HFF-Myc (cell line): ENCODE measurements around the gene MRPS26.
"Not testable (repeated sequence)": the region's sequence is repeated elsewhere in the genome, so short reads cannot be mapped to it uniquely, and the experiment has no call there.

Experiments
- DNase-seq: peaks from one replicate; pipeline ENCODE4 v3.0.0-alpha.2; 2011; ENCODE audit warnings: low read depth; ENCODE audit errors: extremely low read depth
- H3K4me3 ChIP-seq: replicated peaks from 2 replicates; pipeline ENCODE4 v1.5.1; 2011; ENCODE audit warnings: low read depth, mild to moderate bottlenecking, control low read depth, low read length
- TF ChIP-seq, protein P1 (sequence below): IDR thresholded peaks from 2 replicates; pipeline ENCODE4 v1.5.1; 2012; ENCODE audit warnings: mild to moderate bottlenecking, low read depth, low read length, control low read depth; ENCODE audit errors: missing control alignments

Gene MRPS26

GRCh38 chr20:3047486-3048419 is 1.9 kb downstream of the MRPS26 start:
- no peak for DNase-seq
- peak overlapping the region; percentile 84 for H3K4me3 ChIP-seq
- TF ChIP-seq, protein P1, sequence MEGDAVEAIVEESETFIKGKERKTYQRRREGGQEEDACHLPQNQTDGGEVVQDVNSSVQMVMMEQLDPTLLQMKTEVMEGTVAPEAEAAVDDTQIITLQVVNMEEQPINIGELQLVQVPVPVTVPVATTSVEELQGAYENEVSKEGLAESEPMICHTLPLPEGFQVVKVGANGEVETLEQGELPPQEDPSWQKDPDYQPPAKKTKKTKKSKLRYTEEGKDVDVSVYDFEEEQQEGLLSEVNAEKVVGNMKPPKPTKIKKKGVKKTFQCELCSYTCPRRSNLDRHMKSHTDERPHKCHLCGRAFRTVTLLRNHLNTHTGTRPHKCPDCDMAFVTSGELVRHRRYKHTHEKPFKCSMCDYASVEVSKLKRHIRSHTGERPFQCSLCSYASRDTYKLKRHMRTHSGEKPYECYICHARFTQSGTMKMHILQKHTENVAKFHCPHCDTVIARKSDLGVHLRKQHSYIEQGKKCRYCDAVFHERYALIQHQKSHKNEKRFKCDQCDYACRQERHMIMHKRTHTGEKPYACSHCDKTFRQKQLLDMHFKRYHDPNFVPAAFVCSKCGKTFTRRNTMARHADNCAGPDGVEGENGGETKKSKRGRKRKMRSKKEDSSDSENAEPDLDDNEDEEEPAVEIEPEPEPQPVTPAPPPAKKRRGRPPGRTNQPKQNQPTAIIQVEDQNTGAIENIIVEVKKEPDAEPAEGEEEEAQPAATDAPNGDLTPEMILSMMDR: no peak

GRCh38 chr20:3051385-3052019 is 5.7 kb downstream of the MRPS26 start:
- no peak overlapping the region for H3K4me3 ChIP-seq
- no peak for DNase-seq
- TF ChIP-seq, protein P1: no peak

DNA sequence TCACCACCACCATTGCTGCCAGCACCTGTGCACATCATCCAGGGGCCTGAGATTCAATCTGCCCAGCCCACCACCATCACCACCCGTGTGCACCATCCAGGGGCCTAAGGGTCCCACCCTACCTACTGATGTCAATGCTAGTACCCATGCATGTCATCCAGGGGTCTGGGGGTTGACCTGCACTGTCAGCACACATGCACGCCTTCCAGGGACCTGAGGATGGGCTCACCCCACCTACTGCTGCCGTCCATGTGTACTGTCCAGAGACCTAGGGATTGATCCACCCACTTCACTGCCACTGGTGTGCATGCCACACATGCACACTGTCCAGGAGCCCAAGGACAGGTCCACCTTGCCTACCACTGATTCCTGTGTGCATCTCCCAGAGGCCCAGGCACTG is 13.6 kb downstream of the MRPS26 start:
- H3K4me3 ChIP-seq: no peak overlapping the region
- no peak for DNase-seq
- TF ChIP-seq, protein P1: no peak

DNA sequence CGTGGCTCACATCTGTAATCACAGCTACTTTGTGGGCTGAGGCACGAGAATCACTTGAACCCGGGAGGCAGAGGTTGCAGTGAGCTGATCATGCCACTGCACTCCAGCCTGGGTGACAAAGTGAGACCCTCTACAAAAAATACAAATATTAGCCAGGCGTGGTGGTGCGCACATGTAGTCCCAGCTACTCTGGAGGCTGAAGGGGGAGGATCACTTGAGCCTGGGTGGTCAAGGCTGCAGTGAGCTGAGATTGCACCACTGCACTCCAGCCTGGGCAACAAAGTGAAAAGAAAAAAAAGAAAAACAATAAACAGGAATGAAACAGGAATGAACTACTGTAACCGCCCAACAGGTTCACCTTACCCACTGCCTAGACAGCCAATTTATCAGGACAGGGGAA is 18.3 kb downstream of the MRPS26 start:
- DNase-seq, H3K4me3 ChIP-seq: not testable (repeated sequence)

- TF ChIP-seq, protein P1: no peak
- no peak overlapping the region for H3K4me3 ChIP-seq
- no peak for DNase-seq
Measured at GRCh38 chr20:3067139-3068014, 21.5 kb downstream of the MRPS26 start.

DNA sequence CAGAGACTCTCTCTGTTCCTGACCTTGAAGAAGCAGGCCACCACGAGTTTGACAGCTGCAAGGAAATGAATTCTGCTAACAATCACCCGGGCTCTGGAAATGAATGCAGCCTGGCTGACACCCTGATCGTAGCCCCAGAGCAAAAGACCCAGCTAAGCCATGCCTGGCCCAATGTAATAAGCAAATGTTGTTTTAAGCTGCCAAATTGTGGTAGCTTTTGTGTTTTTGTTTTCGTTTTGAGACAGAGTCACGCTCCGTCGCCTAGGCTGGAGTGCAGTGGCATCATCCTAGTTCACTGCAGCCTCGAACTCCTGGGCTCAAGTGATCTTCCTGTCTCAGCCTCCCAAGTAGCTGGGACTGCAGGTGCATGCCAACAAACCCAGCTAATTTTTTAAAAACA is 22.2 kb downstream of the MRPS26 start:
- no peak for DNase-seq
- no peak overlapping the region for H3K4me3 ChIP-seq
- TF ChIP-seq, protein P1: no peak
